Measurements from ENCODE around the gene RAB40C. TPM values are rescaled to one million over a fixed set of nuclear protein-coding genes. Genes with fewer than 3 reads are reported as not detected.

The RAB40C gene
- total RNA-seq, 2 donors from 2014 or later = 12.9 TPM

DNA sequence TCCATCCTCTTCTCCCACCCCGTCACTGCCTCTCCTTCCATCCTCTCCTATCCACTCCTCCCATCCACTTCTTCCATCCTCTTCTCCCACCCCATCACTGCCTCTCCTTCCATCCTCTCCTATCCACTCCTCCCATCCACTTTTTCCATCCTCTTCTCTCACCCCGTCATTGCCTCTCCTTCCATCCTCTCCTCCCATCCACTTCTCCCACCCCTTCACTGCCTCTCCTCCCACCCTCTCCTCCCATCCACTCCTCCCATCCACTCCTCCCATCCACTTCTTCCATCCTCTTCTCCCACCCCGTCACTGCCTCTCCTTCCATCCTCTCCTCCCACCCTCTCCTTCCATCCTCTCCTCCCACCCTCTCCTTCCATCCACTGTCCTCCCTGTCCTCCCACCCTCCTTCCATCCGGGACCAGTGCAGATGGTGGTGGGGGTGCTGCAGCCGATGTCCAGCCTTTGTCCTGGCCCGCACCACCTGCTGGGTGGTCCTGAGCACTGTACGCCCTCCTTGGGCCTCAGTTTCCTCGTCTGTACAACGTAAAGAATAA, 42.0 kb downstream of the RAB40C start:
- no peak overlapping the region for H3K4me3 Mint-ChIP-seq
- H3K9me3 Mint-ChIP-seq = no peaks in the 10 kb centered on the region
- H3K36me3 Mint-ChIP-seq (ENCODE audit: low read depth) = peaks cover 14% of the 10 kb centered on the region
- ATAC-seq (replicated peaks) = no peak
- H3K27ac Mint-ChIP-seq = no peak overlapping the region
- no peaks in the 10 kb centered on the region for H3K27me3 Mint-ChIP-seq
- peaks cover 6% of the 10 kb centered on the region for H3K4me1 Mint-ChIP-seq

DNA sequence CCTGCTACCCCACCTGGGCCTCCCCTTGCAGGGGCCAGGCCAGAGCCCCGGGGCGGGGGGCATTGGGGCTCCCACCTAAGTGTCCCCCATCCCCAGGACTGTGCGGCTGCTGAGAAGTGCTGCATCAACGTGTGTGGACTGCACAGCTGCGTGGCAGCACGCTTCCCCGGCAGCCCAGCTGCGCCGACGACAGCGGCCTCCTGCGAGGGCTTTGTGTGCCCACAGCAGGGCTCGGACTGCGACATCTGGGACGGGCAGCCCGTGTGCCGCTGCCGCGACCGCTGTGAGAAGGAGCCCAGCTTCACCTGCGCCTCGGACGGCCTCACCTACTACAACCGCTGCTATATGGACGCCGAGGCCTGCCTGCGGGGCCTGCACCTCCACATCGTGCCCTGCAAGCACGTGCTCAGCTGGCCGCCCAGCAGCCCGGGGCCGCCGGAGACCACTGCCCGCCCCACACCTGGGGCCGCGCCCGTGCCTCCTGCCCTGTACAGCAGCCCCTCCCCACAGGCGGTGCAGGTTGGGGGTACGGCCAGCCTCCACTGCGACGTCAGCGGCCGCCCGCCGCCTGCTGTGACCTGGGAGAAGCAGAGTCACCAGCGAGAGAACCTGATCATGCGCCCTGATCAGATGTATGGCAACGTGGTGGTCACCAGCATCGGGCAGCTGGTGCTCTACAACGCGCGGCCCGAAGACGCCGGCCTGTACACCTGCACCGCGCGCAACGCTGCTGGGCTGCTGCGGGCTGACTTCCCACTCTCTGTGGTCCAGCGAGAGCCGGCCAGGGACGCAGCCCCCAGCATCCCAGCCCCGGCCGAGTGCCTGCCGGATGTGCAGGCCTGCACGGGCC, 42.8 kb downstream of the RAB40C start:
- H3K27me3 Mint-ChIP-seq = no peaks in the 10 kb centered on the region
- no peak for ATAC-seq (replicated peaks)

DNA sequence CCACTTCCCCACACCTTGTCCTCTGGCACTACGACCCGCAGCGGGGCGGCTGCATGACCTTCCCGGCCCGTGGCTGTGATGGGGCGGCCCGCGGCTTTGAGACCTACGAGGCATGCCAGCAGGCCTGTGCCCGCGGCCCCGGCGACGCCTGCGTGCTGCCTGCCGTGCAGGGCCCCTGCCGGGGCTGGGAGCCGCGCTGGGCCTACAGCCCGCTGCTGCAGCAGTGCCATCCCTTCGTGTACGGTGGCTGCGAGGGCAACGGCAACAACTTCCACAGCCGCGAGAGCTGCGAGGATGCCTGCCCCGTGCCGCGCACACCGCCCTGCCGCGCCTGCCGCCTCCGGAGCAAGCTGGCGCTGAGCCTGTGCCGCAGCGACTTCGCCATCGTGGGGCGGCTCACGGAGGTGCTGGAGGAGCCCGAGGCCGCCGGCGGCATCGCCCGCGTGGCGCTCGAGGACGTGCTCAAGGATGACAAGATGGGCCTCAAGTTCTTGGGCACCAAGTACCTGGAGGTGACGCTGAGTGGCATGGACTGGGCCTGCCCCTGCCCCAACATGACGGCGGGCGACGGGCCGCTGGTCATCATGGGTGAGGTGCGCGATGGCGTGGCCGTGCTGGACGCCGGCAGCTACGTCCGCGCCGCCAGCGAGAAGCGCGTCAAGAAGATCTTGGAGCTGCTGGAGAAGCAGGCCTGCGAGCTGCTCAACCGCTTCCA, 43.6 kb downstream of the RAB40C start:
- peaks cover 15% of the 10 kb centered on the region for H3K36me3 Mint-ChIP-seq (ENCODE audit: low read depth)
- H3K27me3 Mint-ChIP-seq = no peaks in the 10 kb centered on the region
- H3K27ac Mint-ChIP-seq = no peak overlapping the region
- H3K9me3 Mint-ChIP-seq = no peaks in the 10 kb centered on the region
- H3K4me1 Mint-ChIP-seq = peaks cover 6% of the 10 kb centered on the region
- no peak for ATAC-seq (replicated peaks)
- no peak overlapping the region for H3K4me3 Mint-ChIP-seq

More for the DNA sequence above, 42.8 kb downstream of the RAB40C start:
- Mint-ChIP-seq H3K9me3 (no peaks in the 10 kb centered on the region), H3K36me3 (ENCODE audit: low read depth) (peaks cover 15% of the 10 kb centered on the region), H3K4me3 (no peak overlapping the region), H3K27ac (no peak overlapping the region), H3K4me1 (peaks cover 6% of the 10 kb centered on the region)

DNA sequence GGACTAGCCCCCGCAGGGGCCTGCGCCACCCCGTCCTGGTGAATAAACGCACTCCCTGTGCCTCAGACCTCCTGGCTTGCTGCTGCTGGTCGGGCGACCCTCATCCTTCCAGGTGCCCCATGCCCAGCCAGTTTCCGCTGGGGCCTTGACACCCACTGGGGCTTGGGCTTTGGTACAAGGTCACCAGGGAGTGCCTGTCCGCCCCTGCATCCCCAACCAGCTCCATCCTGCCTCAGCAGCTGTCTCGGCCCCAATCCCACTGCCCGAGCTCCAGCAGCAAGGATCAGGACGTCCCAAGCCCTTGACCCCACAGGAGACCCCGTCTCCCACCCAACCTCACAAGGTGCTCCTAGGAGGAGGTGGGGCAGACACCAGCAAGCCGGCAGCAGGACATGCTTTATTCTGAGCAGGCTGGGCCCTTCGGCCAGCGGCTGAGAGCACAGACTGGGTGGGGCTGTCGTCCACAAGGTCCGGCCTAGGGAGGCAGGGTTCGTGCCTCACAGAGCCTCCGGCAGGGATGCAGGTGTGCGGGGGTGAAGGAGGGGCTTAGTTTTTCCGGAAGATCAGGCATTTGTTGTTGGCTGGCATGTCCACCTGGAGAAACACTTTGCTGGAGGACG, 44.3 kb downstream of the RAB40C start:
- Mint-ChIP-seq H3K27ac (no peak overlapping the region), H3K36me3 (ENCODE audit: low read depth) (peaks cover 15% of the 10 kb centered on the region), H3K9me3 (no peaks in the 10 kb centered on the region), H3K4me3 (peak overlapping the region; percentile 71), H3K27me3 (no peaks in the 10 kb centered on the region), H3K4me1 (peaks cover 6% of the 10 kb centered on the region)
- ATAC-seq (replicated peaks) = no peak

DNA sequence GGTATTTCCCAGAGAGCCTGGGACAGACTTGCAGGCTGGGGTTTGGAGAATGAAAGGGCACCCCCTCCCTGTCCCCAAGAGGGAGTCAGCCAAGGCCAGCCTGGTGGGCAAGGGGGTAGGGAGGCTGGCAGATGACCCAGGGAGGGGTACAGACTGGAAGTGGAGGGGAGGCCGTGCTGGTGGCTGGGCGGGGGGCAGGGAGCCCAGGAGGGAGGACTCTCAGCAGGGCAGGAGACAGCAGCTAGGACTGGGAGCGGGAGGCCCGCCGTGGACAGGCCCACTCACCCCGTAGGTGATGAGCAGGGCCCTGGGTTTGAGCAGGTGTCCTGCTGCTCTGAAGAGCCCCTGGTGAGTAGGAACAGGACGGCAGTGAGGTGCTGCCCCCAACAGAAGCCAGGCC, 45.1 kb downstream of the RAB40C start:
- H3K27ac Mint-ChIP-seq = no peak overlapping the region
- H3K4me3 Mint-ChIP-seq = peak overlapping the region; percentile 71
- peaks cover 6% of the 10 kb centered on the region for H3K4me1 Mint-ChIP-seq
- H3K36me3 Mint-ChIP-seq (ENCODE audit: low read depth) = peaks cover 15% of the 10 kb centered on the region
- H3K9me3 Mint-ChIP-seq = no peaks in the 10 kb centered on the region
- ATAC-seq (replicated peaks) = no peak
- no peaks in the 10 kb centered on the region for H3K27me3 Mint-ChIP-seq

DNA sequence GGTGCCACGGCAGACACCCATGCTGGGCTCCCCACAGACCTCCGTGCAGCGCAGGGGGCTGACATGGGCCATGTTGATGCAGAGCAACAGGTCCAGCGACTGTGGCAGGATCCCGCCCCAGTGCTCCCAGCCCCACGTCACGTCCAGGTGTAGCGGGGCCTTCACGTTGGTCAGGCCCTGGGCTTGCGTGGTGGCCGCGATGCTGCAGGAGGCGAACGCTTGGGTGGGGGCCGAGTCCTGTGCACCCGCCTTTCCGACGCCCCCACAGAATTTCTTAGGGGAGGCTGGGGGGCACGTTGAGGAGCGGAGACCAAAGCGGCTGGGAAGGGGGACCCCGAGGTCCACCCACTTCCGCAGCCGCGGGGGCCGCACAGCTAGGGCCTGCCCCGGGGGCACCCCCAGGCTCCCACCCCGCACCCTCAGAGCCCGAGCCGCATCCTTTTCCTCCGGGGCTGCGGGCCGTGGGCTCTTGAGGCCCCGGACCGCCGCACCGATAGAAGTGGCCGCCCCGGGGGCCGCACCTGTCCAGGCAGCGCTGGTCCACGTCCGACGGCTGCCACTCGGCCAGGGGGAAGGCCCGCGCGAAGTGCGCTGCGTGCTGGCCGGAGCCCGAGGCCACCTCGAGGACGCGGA, 45.8 kb downstream of the RAB40C start:
- Mint-ChIP-seq H3K9me3 (no peaks in the 10 kb centered on the region), H3K4me3 (peak overlapping the region; percentile 95), H3K27ac (no peak overlapping the region), H3K27me3 (no peaks in the 10 kb centered on the region), H3K36me3 (ENCODE audit: low read depth) (peaks cover 15% of the 10 kb centered on the region), H3K4me1 (peaks cover 6% of the 10 kb centered on the region)
- ATAC-seq (replicated peaks) = peak; percentile 1

DNA sequence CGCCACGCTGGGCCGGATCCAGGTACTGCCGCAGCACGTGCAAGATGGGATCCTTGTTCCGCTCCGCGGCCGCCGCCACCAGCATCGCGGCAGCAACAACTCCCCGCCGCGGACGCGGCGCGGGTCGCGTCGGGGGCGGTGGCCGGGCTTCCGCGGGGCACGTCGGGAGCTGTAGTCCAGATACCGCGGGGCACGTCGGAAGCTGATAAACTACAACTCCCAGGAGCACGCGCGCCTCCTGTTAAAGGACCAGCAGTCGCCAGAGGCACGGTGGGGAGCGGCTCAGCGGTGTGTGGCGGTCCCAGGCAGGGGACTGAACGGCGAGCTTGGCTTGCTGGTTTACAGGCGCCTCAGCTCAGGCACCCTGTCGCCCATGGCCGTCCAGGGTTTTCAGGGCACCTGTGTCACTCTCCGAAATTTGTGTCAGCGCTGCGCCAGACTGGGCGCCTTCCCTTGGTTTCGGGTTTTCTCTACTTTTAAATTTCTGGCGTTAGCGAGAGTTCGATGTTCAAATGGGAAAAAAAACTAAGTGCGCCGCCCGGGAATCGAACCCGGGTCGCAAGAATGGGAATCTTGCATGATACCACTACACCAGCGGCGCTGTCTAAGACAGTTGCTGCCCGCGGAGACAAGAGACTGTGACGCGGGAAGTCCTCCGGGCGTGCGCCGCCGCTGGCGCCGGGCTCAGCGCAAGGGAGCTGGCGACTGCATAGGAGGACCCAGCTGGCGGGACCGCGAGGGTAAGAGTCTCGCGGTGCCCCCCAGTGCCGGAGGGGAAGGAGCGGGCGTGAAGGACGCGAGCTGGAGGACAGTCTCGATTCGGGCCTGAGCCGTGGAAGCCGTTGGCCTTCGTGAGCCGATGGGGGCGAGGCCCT, 46.6 kb downstream of the RAB40C start, which contains the start of gene METTL26:
METTL26 (minus strand) TSS at position 100 of the 875 bp plus-strand sequence; CDS start at position 85, 15 bp downstream.
- H3K4me1 Mint-ChIP-seq = peaks cover 6% of the 10 kb centered on the region
- peak within 1 kb of the TSS; percentile 100 for H3K27ac Mint-ChIP-seq
- no peaks in the 10 kb centered on the region for H3K9me3 Mint-ChIP-seq
- peaks cover 15% of the 10 kb centered on the region for H3K36me3 Mint-ChIP-seq (ENCODE audit: low read depth)
- no peaks in the 10 kb centered on the region for H3K27me3 Mint-ChIP-seq
- H3K4me3 Mint-ChIP-seq = peak within 1 kb of the TSS; percentile 95
- ATAC-seq (replicated peaks) = peak; percentile 91

DNA sequence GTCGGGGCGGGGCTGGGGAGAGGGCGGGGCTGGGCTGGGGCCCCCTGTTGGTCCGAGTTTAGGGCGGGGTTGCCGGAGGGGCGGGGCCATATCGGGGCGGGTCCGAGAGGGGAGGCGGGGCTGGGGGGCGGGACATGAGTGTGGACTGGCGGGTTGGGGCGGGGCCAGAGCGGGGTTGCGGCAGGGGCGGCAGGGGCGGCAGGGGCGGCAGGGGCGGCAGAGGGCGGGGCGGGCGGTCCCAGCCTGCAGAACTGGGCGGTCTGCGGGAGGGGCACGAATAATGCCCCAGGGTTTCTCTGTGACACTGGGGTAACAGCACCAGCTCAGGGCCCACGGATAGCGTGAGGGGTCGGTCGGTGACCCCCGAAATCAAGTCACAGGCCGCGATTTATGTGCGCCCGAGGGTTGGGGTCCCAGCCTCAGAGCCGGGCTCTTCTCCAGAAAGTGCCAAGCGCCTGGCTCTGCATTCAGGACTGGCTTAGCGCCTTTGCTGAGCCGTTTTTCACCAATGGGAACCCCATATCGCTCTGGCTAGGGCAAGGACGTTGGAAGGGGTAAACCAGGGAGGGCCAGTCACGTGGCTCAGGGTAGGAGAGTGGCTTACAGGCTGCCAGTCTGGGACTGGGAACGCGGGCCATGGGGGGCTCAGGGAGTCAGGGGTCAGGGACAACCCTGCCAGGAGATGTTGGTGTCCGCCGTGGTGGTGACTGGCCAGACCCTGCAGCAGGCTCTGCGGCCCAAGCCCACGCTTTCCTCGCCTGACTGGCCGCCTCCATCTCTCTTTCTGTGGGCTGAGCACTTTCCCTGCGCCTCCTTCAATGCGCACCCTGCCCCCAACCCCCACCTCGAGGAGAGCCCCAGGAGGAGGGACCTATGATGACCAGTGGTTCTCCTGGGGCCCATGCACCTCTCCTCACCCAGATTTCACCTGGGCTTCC, 47.5 kb downstream of the RAB40C start:
- no peaks in the 10 kb centered on the region for H3K9me3 Mint-ChIP-seq
- peak overlapping the region; percentile 100 for H3K27ac Mint-ChIP-seq
- peaks cover 6% of the 10 kb centered on the region for H3K4me1 Mint-ChIP-seq
- peak; percentile 65 for ATAC-seq (replicated peaks)
- peaks cover 15% of the 10 kb centered on the region for H3K36me3 Mint-ChIP-seq (ENCODE audit: low read depth)
- no peaks in the 10 kb centered on the region for H3K27me3 Mint-ChIP-seq
- peak overlapping the region; percentile 95 for H3K4me3 Mint-ChIP-seq

DNA sequence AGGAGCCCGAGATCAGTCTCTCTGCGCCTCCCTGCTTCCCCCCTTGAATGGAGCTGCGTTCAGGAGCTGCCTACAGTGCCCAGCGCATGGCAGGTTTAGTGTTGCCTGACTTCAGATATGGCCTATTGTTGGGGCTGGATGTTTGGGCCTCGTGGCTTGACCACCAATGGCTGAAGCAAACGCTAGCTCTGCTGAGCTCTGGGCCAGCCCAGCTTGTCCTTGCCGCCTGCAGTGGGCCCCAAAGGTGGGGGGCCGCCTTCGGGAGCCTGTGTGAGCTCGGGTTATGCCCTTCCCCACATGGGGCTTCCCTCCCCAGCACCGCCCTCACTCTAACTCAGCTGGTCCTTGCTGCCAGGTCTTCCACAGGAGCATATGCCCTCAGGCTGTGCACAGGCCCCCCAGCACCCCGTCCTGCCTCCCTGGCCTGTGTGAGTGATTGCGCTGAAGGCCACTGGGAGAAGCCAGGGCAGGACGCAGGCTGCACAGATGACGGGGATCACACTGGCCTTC, 48.2 kb downstream of the RAB40C start:
- Mint-ChIP-seq H3K4me1 (peaks cover 6% of the 10 kb centered on the region), H3K9me3 (no peaks in the 10 kb centered on the region), H3K27me3 (no peaks in the 10 kb centered on the region), H3K4me3 (no peak overlapping the region), H3K36me3 (ENCODE audit: low read depth) (peaks cover 15% of the 10 kb centered on the region), H3K27ac (no peak overlapping the region)
- no peak for ATAC-seq (replicated peaks)

DNA sequence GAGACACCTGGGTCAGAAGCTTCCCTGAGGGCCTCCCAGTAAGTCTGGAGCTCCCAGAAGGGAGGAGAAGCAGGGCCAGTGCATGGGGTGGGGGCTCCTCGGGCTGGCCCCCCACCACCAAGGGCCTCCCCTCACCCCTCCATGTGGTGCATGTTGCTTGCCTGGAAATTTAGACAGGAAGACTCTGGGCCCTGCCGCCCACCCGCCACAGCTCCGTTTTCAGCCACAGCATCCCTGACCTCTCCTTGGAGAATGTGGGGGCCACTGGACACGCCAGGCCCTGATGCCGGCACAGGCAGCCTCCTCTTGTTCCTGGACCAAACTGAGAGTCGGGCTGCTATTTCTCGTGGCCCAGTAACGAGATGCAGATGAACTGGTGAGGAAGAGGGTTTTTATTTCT, 49.0 kb downstream of the RAB40C start:
- H3K36me3 Mint-ChIP-seq (ENCODE audit: low read depth) = peaks cover 18% of the 10 kb centered on the region

DNA sequence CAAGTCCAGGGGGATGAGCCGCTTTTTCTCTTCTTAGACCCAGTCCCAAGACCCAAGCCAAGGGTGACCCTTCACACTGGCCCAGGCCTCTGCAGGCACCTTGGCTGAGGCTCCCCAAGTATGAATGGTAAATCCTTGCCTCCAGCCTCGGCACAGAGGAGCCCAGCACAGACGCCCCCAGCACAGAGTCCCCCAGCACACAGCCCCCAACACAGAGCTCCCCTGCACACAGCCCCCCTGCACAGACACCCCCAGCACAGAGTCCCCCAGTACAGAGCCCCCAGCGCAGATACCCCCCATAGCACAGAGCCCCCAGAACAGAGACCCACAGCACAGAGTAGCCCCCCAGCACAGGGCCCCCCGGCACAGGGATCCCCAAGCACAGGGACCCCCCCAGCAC, 50.7 kb downstream of the RAB40C start:
- no peak for ATAC-seq (replicated peaks)
- Mint-ChIP-seq H3K36me3 (ENCODE audit: low read depth) (peaks cover 19% of the 10 kb centered on the region), H3K9me3 (no peaks in the 10 kb centered on the region), H3K4me3 (peak overlapping the region; percentile 50), H3K27ac (no peak overlapping the region), H3K27me3 (no peaks in the 10 kb centered on the region), H3K4me1 (peaks cover 14% of the 10 kb centered on the region)

More for the DNA sequence above, 49.0 kb downstream of the RAB40C start:
- H3K9me3 Mint-ChIP-seq = no peaks in the 10 kb centered on the region
- H3K4me3 Mint-ChIP-seq = no peak overlapping the region
- H3K27ac Mint-ChIP-seq = no peak overlapping the region
- H3K27me3 Mint-ChIP-seq = no peaks in the 10 kb centered on the region
- ATAC-seq (replicated peaks) = no peak
- H3K4me1 Mint-ChIP-seq = peaks cover 6% of the 10 kb centered on the region

All from activated T-helper 17 cell treated with anti-CD3 and anti-CD28 coated beads, Interleukin-2, amount 50 U/mL, for 72 hours (primary cell).